Natural killer cell treated with Interleukin-12 subunit alpha and Interleukin-12 subunit beta and Interleukin-15 and Interleukin-18, amount 100 ng/mL, for 72 hours (primary cell): Measurements from ENCODE around the gene N4BP2L1. TPM values are rescaled to one million over a fixed set of nuclear protein-coding genes. Genes with fewer than 3 reads are reported as not detected.

Experiments used
- ATAC-seq, 2 donors: fragments of 150-1000 bp; cut with Tn5 transposase in 1 of 2; sonication (Bioruptor Pico), chemical (Tn5 transposase) in 1 of 2; 2 replicates each; pipeline ENCODE4 v1.10.0; 2021
- DNase-seq: peaks from one replicate; pipeline ENCODE4 v3.0.0; 2022; ENCODE audit warnings: low spot score
- H3K27ac Mint-ChIP-seq, 2 donors: 1 replicate in 1 of 2; 2 replicates in 1 of 2; pipeline ENCODE4 v1.8.0; 2022; ENCODE audit warnings: mixed read lengths in 2 of 2, mild to moderate bottlenecking in 1 of 2, moderate library complexity in 1 of 2
- H3K27me3 Mint-ChIP-seq, 2 donors: 1 replicate in 1 of 2; 2 replicates in 1 of 2; pipeline ENCODE4 v1.8.0; 2022; ENCODE audit warnings: mixed read lengths in 2 of 2
- H3K36me3 Mint-ChIP-seq: one replicate; pipeline ENCODE4 v1.8.0; 2022; ENCODE audit warnings: mixed read lengths
- H3K4me1 Mint-ChIP-seq, 2 donors: 1 replicate in 1 of 2; 2 replicates in 1 of 2; pipeline ENCODE4 v1.8.0; 2022; ENCODE audit warnings: low read depth in 2 of 2, mixed read lengths in 2 of 2, mild to moderate bottlenecking in 1 of 2
- H3K4me3 Mint-ChIP-seq: one replicate; pipeline ENCODE4 v1.8.0; 2022; ENCODE audit warnings: mixed read lengths
- H3K9me3 Mint-ChIP-seq: 2 replicates; pipeline ENCODE4 v1.8.0; 2022; ENCODE audit warnings: mixed read lengths
- total RNA-seq, 2 donors: library from RNA; stranded (reverse); gene quantifications; one replicate each; pipeline ENCODE4 v1.2.3, GENCODE V29; 2022

N4BP2L1 gene
- total RNA-seq, 2 donors from 2014 or later: 14.6 to 23.9 TPM

- peaks cover 40 to 50% of the 10 kb centered on the region in 2 donors for H3K4me1 Mint-ChIP-seq
- H3K4me3 Mint-ChIP-seq: peak overlapping the region; percentile 100
- peak; percentile 43 to 52 for ATAC-seq
- peaks cover 18% of the 10 kb centered on the region for H3K36me3 Mint-ChIP-seq
- no peaks in the 10 kb centered on the region for H3K27me3 Mint-ChIP-seq
- no peaks in the 10 kb centered on the region for H3K9me3 Mint-ChIP-seq
- peak overlapping the region; percentile 99 for H3K27ac Mint-ChIP-seq
- DNase-seq: peak; percentile 82
Observed at GRCh38 chr13:32426990-32427851, 709 bp downstream of the N4BP2L1 start.

GRCh38 chr13:32426191-32426989 lies 1.5 kb downstream of the N4BP2L1 start:
- Mint-ChIP-seq H3K4me1 (peaks cover 40 to 50% of the 10 kb centered on the region in 2 donors), H3K9me3 (no peaks in the 10 kb centered on the region), H3K27me3 (no peaks in the 10 kb centered on the region), H3K36me3 (peaks cover 18% of the 10 kb centered on the region), H3K4me3 (peak overlapping the region; percentile 100), H3K27ac (peak overlapping the region; percentile 99)
- ATAC-seq (peak; percentile 77), DNase-seq (peak; percentile 72)

DNA sequence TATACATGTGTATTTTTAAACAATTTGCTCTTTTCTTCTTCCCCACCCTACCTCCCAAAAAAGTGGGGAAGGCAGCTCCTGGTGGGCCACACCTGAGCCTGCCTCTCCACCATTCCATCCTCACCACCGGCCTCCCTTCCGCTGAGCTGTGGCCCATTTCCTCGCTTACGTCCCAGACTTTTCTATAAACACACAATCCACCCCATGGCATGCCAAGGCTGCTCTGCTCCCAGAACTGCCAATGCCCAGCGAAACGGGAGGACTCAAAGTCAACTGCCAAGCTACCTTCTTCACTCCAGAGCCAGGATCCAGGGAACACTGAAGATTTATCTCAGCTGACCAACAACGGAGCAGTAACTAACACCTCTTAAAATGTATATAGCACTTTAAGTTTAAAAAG lies 2.8 kb downstream of the N4BP2L1 start:
- no peak for DNase-seq
- Mint-ChIP-seq H3K9me3 (peaks cover under 1% of the 10 kb centered on the region), H3K27me3 (no peaks in the 10 kb centered on the region), H3K4me1 (peaks cover 39 to 46% of the 10 kb centered on the region in 2 donors), H3K36me3 (peaks cover 27% of the 10 kb centered on the region), H3K27ac (peak overlapping the region; percentile 99), H3K4me3 (peak overlapping the region; percentile 100)
- no peak for ATAC-seq

- no peak for DNase-seq
- peak overlapping the region; percentile 35 for H3K4me3 Mint-ChIP-seq
- H3K27me3 Mint-ChIP-seq: no peaks in the 10 kb centered on the region
- peaks cover 4% of the 10 kb centered on the region for H3K9me3 Mint-ChIP-seq
- no peak for ATAC-seq
- peaks cover 39% of the 10 kb centered on the region for H3K36me3 Mint-ChIP-seq
- peaks cover 33 to 39% of the 10 kb centered on the region in 2 donors for H3K4me1 Mint-ChIP-seq
- peak overlapping the region; percentile 64 to 80 for H3K27ac Mint-ChIP-seq
Observed at GRCh38 chr13:32423592-32423991, 4.3 kb downstream of the N4BP2L1 start.

GRCh38 chr13:32419862-32420261 lies 8.1 kb downstream of the N4BP2L1 start:
- ATAC-seq (no peak), DNase-seq (no peak)
- Mint-ChIP-seq H3K27me3 (no peaks in the 10 kb centered on the region), H3K4me1 (peaks cover 19 to 22% of the 10 kb centered on the region in 2 donors), H3K27ac (no peak overlapping the region), H3K9me3 (peaks cover 4% of the 10 kb centered on the region), H3K4me3 (no peak overlapping the region), H3K36me3 (peaks cover 40% of the 10 kb centered on the region)

DNA sequence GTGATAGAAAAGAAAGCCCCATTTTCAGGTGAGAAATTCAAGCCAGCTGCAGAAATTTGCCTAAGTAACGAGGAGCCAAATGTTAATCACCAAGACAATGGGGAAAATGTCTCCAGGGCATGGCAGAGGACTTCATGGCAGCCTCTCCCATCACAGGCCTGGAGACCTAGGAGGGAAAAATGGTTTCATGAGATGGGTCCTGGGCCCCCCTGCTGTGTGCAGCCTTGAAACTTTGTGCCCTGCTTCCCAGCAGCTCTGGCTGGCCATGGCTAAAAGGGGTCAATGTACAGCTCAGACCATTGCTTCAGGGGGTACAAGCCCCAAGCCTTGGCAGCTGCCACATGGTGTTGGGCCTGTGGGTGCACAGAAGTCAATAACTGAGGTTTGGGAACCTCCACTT lies 9.9 kb downstream of the N4BP2L1 start:
- ATAC-seq (no peak), DNase-seq (no peak)
- H3K27ac Mint-ChIP-seq: no peak overlapping the region
- H3K36me3 Mint-ChIP-seq: peaks cover 27% of the 10 kb centered on the region
- no peaks in the 10 kb centered on the region for H3K27me3 Mint-ChIP-seq
- H3K4me1 Mint-ChIP-seq: peaks cover 7 to 9% of the 10 kb centered on the region in 2 donors
- H3K4me3 Mint-ChIP-seq: no peak overlapping the region
- H3K9me3 Mint-ChIP-seq: peaks cover 4% of the 10 kb centered on the region

- Mint-ChIP-seq H3K9me3 (peaks cover 2% of the 10 kb centered on the region), H3K4me1 (peaks cover 6 to 7% of the 10 kb centered on the region in 2 donors), H3K36me3 (peaks cover 17% of the 10 kb centered on the region), H3K4me3 (no peak overlapping the region), H3K27me3 (no peaks in the 10 kb centered on the region), H3K27ac (no peak overlapping the region)
- no peak for DNase-seq
- ATAC-seq: peak; percentile 60 to 69
Observed at GRCh38 chr13:32415019-32415418, 12.9 kb downstream of the N4BP2L1 start.

GRCh38 chr13:32414580-32414979 lies 13.3 kb downstream of the N4BP2L1 start:
- H3K27ac Mint-ChIP-seq: no peak overlapping the region
- no peaks in the 10 kb centered on the region for H3K27me3 Mint-ChIP-seq
- no peaks in the 10 kb centered on the region for H3K9me3 Mint-ChIP-seq
- peaks cover 13% of the 10 kb centered on the region for H3K36me3 Mint-ChIP-seq
- ATAC-seq (no peak), DNase-seq (no peak)
- no peak overlapping the region for H3K4me3 Mint-ChIP-seq
- H3K4me1 Mint-ChIP-seq: peaks cover 8 to 10% of the 10 kb centered on the region in 2 donors

GRCh38 chr13:32413284-32413683 lies 14.6 kb downstream of the N4BP2L1 start:
- no peak for ATAC-seq
- no peak for DNase-seq
- H3K27me3 Mint-ChIP-seq: no peaks in the 10 kb centered on the region
- peaks cover 17 to 18% of the 10 kb centered on the region in 2 donors for H3K4me1 Mint-ChIP-seq
- H3K4me3 Mint-ChIP-seq: no peak overlapping the region
- H3K36me3 Mint-ChIP-seq: peaks cover 5% of the 10 kb centered on the region
- no peak overlapping the region for H3K27ac Mint-ChIP-seq
- H3K9me3 Mint-ChIP-seq: no peaks in the 10 kb centered on the region

DNA sequence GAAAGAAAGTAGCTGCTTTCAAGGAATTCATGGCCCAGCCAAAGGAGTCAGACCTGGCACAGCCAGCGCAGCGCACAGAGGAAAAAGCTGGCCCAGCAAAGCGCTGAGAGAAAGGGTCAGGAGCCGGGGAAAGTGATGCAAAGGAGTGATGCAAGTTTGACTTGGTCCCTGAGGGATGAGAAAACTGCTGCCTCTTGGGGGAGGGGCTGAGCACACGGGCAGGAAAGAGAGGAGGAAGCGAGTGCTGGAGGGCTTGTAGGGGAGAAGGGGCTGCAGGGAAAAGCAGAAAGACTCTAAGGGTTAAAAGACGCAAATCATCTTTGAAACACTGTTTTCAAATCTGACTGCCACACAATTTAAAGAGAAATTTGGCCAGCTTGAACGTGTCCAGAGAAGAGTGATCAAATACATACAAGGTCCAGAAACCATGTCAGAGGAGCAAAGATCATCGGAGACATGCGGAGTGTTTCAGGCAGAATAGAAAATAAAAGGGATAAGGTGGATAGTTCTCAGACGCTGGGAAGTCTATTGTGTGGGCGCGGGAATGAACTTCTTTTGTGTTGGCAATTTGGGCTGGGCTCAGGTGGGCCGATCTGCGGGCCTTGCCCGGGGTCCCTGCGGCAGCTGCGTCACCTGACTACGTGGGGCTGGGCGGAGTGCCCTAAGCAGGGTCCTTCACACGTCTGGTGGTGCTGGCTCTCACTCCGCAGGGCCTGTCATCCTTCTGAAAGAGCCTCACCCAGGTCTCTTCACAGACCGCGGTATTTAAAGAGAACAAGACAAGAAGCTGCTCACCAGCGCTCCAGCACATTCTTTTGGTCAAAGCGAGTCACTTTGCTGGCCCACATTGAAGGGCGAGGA lies 18.1 kb downstream of the N4BP2L1 start:
- Mint-ChIP-seq H3K36me3 (peaks cover 9% of the 10 kb centered on the region), H3K27ac (peak overlapping the region in 1 of 2 donors; percentile 24), H3K4me1 (peaks cover 15 to 19% of the 10 kb centered on the region in 2 donors), H3K4me3 (no peak overlapping the region), H3K9me3 (no peaks in the 10 kb centered on the region), H3K27me3 (no peaks in the 10 kb centered on the region)
- DNase-seq (no peak), ATAC-seq (no peak)

DNA sequence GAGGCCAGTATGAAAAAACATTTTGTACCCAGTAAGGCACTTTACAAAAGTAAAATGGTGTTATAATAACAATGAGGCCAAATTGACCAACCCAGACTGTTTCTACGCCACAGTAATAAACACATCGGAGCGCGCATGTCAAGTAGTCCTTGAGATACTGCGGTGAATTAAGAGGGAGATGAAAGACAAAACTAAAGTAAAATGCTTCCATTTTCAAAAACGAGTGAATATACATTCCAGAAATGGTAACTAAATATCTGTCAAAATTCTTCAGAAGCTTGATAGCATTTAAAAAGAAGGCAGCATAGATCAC lies 19.0 kb downstream of the N4BP2L1 start:
- H3K36me3 Mint-ChIP-seq: peaks cover 9% of the 10 kb centered on the region
- no peaks in the 10 kb centered on the region for H3K27me3 Mint-ChIP-seq
- H3K4me1 Mint-ChIP-seq: peaks cover 15 to 19% of the 10 kb centered on the region in 2 donors
- DNase-seq: no peak
- H3K27ac Mint-ChIP-seq: peak overlapping the region in 1 of 2 donors; percentile 74
- ATAC-seq: no peak
- no peaks in the 10 kb centered on the region for H3K9me3 Mint-ChIP-seq
- H3K4me3 Mint-ChIP-seq: no peak overlapping the region

- ATAC-seq (no peak), DNase-seq (no peak)
- no peaks in the 10 kb centered on the region for H3K27me3 Mint-ChIP-seq
- peak overlapping the region; percentile 55 to 74 for H3K27ac Mint-ChIP-seq
- peak overlapping the region; percentile 23 for H3K4me3 Mint-ChIP-seq
- no peaks in the 10 kb centered on the region for H3K9me3 Mint-ChIP-seq
- H3K4me1 Mint-ChIP-seq: peaks cover 15 to 19% of the 10 kb centered on the region in 2 donors
- peaks cover 9% of the 10 kb centered on the region for H3K36me3 Mint-ChIP-seq
Observed at GRCh38 chr13:32408296-32409000, 19.5 kb downstream of the N4BP2L1 start.

GRCh38 chr13:32407854-32408253 lies 20.1 kb downstream of the N4BP2L1 start:
- Mint-ChIP-seq H3K4me1 (peaks cover 15 to 19% of the 10 kb centered on the region in 2 donors), H3K36me3 (peaks cover 12% of the 10 kb centered on the region), H3K27ac (peak overlapping the region; percentile 55 to 74), H3K9me3 (no peaks in the 10 kb centered on the region), H3K4me3 (peak overlapping the region; percentile 23), H3K27me3 (no peaks in the 10 kb centered on the region)
- ATAC-seq (peak; percentile 28 to 75), DNase-seq (no peak)
